ENCODE results near the gene FBXW11.

GRCh38 chr5:171891150-171891549 lies 115.3 kb downstream of the FBXW11 start:
- TF ChIP-seq CTCF (IDR thresholded peaks at IDR 0.05) (no peak), MYC (IDR thresholded peaks at IDR 0.05; ENCODE audit: borderline replicate concordance, low read length) (no peak), EP300 (IDR thresholded peaks at IDR 0.05) (no peak), REST (IDR thresholded peaks at IDR 0.05) (no peak), MAX (IDR thresholded peaks at IDR 0.05) (no peak), GATA3 (IDR thresholded peaks at IDR 0.05; ENCODE audit: borderline replicate concordance) (no peak)
